Measurements from ENCODE around the gene PRKRIP1.

PRKRIP1 gene

DNA sequence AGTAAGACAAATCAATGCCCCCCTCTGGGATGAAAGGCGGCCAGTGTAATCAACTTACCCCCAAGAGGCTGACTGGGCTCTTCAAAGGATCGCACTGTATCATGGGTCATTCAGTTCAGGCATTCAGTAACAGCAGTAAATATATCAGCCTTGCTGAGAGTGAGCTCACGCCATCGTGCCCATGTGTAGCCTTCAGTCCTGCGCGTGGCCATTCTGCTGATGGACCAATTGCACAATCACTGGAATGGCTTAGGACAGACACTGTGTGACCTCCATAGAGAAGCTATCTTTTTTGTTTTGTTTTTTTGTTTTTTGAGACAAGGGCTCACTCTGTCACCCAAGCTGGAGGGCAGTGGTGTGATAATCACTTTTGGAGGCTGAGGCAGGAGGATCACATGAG lies 9.1 kb upstream of the PRKRIP1 start:
- in situ Hi-C loops (cut with MboI; ENCODE audit: low pct_unique_long_range_greater_than_20kb, low sequenced_read_pairs, unreplicated experiment) = no loop called here
- no peak for DNase-seq (ENCODE audit: low spot score)
- TF ChIP-seq, protein P1, sequence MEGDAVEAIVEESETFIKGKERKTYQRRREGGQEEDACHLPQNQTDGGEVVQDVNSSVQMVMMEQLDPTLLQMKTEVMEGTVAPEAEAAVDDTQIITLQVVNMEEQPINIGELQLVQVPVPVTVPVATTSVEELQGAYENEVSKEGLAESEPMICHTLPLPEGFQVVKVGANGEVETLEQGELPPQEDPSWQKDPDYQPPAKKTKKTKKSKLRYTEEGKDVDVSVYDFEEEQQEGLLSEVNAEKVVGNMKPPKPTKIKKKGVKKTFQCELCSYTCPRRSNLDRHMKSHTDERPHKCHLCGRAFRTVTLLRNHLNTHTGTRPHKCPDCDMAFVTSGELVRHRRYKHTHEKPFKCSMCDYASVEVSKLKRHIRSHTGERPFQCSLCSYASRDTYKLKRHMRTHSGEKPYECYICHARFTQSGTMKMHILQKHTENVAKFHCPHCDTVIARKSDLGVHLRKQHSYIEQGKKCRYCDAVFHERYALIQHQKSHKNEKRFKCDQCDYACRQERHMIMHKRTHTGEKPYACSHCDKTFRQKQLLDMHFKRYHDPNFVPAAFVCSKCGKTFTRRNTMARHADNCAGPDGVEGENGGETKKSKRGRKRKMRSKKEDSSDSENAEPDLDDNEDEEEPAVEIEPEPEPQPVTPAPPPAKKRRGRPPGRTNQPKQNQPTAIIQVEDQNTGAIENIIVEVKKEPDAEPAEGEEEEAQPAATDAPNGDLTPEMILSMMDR (IDR thresholded peaks at IDR 0.05; ENCODE audit: extremely low read depth, insufficient read depth, missing control alignments) = no peak

GRCh38 chr7:102389810-102390209 lies 6.4 kb upstream of the PRKRIP1 start:
- TF ChIP-seq, protein P1 (IDR thresholded peaks at IDR 0.05; ENCODE audit: extremely low read depth, insufficient read depth, missing control alignments) = no peak
- in situ Hi-C loops (cut with MboI; ENCODE audit: low pct_unique_long_range_greater_than_20kb, low sequenced_read_pairs, unreplicated experiment) = loop anchor here (5.0 to 10.0 kb wide), 2 partner anchors 113 to 845 kb away; no protein-coding TSS in a partner anchor
- DNase-seq (ENCODE audit: low spot score) = no peak

DNA sequence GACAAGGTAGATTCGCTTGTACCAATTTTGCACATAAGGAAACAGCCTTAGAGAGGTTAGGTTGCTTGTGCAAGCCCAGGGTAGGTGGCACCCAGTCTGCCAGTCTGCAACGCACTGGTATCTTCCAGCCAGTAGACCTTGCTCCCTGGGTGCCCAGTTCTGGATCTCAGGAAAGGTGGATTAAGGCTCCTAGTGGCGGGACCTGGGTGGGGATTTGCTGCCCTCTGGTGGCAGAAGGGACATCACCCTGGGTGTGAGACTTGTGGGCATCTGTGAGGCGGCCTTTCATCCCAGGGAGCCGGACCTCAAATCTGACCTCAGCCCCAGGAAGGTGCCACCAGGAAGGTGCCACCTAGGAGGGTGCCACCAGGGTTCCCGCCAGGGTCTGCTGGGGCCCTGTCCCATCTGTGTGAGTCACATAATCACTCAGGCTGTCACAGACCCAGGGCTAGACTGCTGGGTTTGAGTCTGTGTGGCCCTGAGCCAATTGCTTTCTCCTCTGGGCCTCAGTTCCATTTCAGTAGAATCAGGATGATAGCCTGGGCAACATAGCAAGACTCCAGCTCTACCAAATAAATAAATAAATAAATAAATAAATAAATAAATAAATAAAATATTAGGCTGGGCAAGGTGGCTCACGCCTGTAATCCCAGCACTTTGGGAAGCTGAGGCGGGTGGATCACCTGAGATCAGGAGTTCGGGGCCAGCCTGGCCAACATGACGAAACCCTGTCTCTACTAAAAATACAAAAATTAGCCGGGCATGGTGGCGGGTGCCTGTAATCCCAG lies 5.3 kb upstream of the PRKRIP1 start:
- TF ChIP-seq, protein P1 (IDR thresholded peaks at IDR 0.05; ENCODE audit: extremely low read depth, insufficient read depth, missing control alignments) = peak; percentile 82
- peak; percentile 62 for DNase-seq (ENCODE audit: low spot score)
- in situ Hi-C loops (cut with MboI; ENCODE audit: low pct_unique_long_range_greater_than_20kb, low sequenced_read_pairs, unreplicated experiment) = loop anchor here (5.0 to 10.0 kb wide), 2 partner anchors 114 to 846 kb away; no protein-coding TSS in a partner anchor

DNA sequence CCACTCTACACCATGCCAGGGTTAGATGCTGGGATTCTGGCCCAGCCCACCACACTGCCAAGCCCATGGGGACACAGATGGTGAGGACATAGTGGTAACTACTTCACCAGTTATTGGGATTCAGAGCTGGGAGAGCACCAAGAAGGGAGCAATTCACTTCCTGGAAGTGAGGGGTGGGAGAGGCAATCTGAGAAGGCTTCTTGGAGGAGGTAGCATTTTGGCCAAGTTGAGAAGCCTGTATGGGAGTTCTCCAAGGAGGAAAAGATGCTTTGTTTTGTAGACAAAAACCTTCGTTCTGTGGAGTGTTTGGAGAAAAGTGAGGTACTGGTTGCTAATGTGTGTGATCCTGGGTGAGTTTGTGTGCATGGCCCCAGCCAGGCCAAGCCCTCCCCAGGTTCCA lies 3.8 kb upstream of the PRKRIP1 start:
- no peak for DNase-seq (ENCODE audit: low spot score)
- TF ChIP-seq, protein P1 (IDR thresholded peaks at IDR 0.05; ENCODE audit: extremely low read depth, insufficient read depth, missing control alignments) = no peak
- in situ Hi-C loops (cut with MboI; ENCODE audit: low pct_unique_long_range_greater_than_20kb, low sequenced_read_pairs, unreplicated experiment) = loop anchor here (5.0 to 10.0 kb wide), 2 partner anchors 115 to 848 kb away; no protein-coding TSS in a partner anchor

GRCh38 chr7:102393467-102393866 lies 2.7 kb upstream of the PRKRIP1 start:
- TF ChIP-seq, protein P1 (IDR thresholded peaks at IDR 0.05; ENCODE audit: extremely low read depth, insufficient read depth, missing control alignments) = no peak
- DNase-seq (ENCODE audit: low spot score) = no peak
- in situ Hi-C loops (cut with MboI; ENCODE audit: low pct_unique_long_range_greater_than_20kb, low sequenced_read_pairs, unreplicated experiment) = loop anchor here (5.0 to 10.0 kb wide), 2 partner anchors 116 to 849 kb away; no protein-coding TSS in a partner anchor

GRCh38 chr7:102395592-102395872 lies 631 bp upstream of the PRKRIP1 start:
- DNase-seq (ENCODE audit: low spot score) = no peak
- TF ChIP-seq, protein P1 (IDR thresholded peaks at IDR 0.05; ENCODE audit: extremely low read depth, insufficient read depth, missing control alignments) = no peak
- in situ Hi-C loops (cut with MboI; ENCODE audit: low pct_unique_long_range_greater_than_20kb, low sequenced_read_pairs, unreplicated experiment) = loop anchor here (10.0 kb wide), 1 partner anchor 851 kb away; no protein-coding TSS in a partner anchor
